Activated CD4-positive, alpha-beta T cell treated with anti-CD3 and anti-CD28 coated beads, Interleukin-10, Interleukin-2, amounts not matched to agents 100 ng/mL and 50 ng/mL, durations not matched to agents 16 hours and 8 hours (primary cell): ENCODE measurements around the gene BAIAP2.

Source experiments
- DNase-seq: peaks from one replicate; pipeline ENCODE4 v3.0.0-alpha.2; 2020

BAIAP2 gene

GRCh38 chr17:81056312-81056711, 21.4 kb downstream of the BAIAP2 start:
- no peak for DNase-seq

DNA sequence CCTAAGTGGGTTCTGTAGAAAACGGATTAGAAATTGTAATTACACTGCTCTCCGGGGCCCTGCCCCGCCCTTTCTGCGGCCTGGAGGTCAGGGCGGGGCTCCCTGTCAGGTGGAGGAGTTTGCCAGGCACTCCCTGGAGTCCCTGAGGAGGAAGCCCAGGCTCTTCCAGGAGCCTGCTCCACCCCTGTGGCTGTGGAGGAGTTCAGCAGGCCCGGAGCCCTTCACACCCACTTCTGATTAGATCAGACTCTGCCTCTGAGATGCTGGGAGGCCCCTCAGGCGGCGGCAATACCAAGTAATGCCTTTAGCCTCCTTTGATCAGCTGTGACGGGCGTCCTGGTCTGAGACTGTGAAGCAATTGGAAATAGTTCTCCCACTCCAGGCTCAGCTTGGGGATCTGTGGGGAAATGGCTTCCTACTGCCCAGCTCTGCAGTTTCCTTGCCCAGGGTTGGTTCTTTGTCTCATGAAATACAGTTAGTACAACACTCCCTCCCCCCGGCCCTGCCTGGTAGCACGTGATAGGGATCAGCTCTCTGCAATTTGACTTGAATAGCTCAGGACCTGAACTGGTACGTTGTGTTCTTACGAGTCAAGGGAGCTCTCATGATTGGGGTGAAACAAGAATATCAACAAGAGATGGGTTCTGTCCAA, 22.3 kb downstream of the BAIAP2 start:
- DNase-seq: no peak

- no peak for DNase-seq
These were observed 22.8 kb downstream of the BAIAP2 start for GRCh38 chr17:81057777-81058176.

DNA sequence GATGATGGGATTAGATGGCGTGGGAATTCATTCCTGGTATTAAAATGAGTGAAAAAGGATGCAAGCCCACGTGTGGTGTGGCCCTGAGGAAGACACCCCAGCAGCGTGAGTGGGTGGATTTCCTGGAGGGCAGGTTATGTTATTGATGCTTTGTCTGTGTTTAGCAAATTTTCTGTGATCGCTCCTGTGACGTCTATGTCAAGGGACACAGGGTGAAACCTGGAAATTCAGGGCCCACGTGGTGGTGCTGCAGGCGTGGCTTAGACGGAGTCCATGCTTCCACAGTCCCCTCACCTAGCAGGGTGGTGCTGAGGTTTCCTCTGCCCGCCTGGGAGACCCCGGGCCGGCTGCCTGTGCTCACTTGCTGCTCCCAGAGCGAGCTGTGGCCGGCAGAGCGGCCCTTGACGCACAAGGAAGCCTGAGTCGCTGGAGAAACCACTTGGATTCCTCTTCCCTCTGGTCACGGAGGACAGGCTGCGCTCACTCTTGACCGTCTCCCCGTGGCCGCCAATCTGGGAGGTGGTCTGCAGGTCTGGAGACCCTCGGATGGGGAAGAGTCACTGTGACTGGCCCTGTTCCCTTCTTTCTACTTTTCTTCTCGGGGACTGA, 23.4 kb downstream of the BAIAP2 start:
- no peak for DNase-seq

- no peak for DNase-seq
These were observed 24.1 kb downstream of the BAIAP2 start for GRCh38 chr17:81059026-81059425.

DNA sequence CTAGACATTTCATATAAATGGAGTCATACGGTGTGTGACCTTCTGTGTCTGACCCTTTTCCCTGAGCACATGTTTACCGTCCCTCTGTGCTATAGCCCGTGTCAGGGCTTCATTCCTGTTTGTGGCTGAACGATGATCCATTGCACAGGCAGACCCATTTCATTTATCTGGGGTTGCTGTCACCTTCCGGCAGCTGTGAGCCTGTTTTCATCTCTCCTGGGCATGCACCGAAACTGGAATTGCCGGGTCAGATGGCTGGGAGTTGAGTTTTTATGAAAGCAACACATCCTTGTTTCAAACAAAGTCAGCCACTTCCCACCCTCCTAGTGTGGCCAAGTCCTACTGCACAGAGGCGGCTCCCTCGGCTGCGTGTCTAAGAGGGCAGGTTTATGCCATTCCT, 25.5 kb downstream of the BAIAP2 start:
- no peak for DNase-seq

DNA sequence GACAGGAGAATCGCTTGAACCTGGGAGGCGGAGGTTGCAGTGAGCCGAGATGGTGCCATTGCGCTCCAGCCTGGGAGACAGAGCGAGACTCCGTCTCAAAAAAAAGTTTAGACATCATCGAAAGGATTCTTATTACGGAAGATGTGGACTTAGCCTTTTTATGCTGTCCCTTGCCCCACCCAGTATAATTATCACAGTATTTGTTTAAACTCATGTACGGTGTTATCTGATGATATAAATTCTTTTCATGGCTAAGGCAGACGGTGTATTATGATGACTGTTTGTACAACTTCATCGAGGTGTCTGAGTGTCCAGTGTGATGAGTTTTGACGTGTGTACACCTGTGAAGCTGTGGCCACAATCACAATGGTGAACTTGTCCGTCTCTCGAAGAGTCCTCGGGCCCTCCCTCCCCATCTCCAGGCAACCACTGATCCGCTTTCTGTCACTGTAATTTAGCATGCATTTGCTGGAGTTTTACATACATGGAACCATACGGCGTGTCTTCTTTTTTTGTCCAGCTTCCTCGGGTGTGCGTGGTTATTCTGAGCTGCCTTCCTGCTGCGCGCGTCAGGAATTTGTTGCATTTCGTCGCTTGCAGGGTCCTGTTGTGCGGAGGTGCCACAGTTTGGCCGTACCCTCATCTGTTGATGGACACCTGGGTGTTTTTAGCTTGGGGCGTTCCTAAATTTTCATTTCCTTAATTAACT, 26.2 kb downstream of the BAIAP2 start:
- DNase-seq: no peak

DNA sequence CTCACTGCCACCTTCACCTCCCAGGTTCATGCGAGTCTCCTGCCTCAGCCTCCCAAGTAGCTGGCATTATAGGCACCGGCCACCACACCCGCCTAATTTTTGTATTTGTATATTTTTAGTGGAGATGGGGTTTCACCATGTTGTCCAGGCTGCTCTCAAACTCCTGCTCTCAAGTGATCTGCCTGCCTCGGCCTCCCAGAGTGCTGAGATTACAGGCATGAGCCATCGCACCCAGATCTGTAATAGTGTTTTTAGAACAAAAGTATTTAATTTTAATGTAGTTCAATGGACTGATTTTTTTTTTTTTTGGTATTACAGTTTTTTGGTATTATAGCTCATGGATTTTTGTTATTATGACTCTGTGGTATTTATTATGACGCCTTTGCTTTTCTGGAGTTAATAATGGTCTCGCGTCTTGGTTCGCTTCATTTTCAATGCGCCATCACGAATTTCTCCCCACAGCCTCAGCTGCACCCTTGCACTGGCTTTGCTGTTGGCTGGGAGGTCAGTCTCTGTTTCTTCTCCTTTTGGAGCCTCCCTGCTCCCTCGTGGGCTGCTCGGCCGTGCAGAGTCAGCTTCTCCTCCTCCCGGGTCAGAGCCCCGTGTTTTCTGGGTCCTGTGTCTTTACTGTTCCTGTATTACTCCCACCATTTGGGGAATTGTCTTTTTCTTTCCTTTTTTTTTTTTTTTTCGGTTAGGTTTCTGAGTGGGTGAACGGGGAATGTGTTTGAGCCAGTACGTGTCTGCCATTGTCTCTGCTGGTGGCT, 27.2 kb downstream of the BAIAP2 start:
- no peak for DNase-seq

- no peak for DNase-seq
These were observed 28.4 kb downstream of the BAIAP2 start for GRCh38 chr17:81063106-81064093.

DNA sequence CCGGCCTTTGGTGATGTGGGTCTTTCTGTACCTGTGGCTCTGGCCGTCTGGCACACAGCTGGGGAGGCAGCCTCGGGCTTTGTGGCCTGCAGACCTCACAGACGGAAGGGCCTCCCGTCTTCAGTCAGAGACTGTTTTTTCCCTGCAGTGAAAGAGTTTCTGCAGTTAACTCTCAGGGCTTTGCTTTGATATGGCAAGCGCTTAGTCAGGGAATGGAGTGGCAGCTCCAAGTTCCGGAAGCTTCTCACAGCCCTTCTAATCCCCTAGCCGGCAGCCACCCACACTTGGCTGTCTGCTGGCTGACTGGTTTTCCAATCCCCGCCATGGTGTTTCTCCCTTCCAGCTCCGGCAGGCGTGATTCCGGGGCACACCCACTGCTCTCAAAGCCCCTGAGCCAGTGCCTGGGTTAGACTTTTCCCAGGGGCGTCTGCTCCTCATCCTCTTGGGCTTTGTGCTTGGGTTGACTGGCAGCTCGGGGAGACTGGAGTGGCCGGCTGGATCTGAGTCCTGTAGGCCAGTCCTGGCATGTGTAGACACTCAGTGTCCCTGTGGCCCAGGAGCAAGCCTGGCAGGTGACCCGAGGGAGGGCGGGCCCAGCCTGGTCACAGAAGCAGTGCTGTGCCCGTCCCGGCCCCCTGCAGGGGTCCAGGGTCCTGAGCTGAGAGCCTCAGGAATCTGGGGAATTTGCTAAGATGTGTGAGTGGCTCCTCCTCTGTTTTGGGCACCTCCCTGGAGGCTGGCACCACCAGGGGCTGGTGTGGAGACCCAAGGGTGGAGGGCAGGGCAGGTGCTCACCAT, 29.9 kb downstream of the BAIAP2 start:
- no peak for DNase-seq

DNA sequence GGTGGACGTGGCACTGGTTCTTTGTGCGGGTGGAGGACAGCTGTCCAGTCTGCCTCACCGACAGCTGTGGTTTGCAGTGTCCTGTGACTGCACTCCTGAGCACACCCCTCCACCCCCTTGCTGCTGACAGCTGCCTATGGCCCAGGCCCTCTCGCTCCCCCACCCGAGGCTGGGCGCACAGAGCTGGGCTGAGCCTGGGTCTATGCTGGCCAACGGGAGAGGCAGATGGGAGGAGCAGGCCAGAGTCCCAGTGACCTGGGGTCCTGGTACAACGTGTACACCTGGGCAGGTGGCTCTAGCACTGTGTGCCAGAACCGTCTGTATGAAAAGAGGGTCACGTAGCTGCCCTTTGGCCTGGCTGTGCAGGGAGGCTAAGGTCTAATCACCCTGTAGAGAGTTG, 30.5 kb downstream of the BAIAP2 start:
- DNase-seq: no peak

- no peak for DNase-seq
These were observed 31.1 kb downstream of the BAIAP2 start for GRCh38 chr17:81066072-81066471.

- DNase-seq: no peak
These were observed 31.9 kb downstream of the BAIAP2 start for GRCh38 chr17:81066771-81067315.

GRCh38 chr17:81067391-81067811, 32.5 kb downstream of the BAIAP2 start:
- DNase-seq: no peak

DNA sequence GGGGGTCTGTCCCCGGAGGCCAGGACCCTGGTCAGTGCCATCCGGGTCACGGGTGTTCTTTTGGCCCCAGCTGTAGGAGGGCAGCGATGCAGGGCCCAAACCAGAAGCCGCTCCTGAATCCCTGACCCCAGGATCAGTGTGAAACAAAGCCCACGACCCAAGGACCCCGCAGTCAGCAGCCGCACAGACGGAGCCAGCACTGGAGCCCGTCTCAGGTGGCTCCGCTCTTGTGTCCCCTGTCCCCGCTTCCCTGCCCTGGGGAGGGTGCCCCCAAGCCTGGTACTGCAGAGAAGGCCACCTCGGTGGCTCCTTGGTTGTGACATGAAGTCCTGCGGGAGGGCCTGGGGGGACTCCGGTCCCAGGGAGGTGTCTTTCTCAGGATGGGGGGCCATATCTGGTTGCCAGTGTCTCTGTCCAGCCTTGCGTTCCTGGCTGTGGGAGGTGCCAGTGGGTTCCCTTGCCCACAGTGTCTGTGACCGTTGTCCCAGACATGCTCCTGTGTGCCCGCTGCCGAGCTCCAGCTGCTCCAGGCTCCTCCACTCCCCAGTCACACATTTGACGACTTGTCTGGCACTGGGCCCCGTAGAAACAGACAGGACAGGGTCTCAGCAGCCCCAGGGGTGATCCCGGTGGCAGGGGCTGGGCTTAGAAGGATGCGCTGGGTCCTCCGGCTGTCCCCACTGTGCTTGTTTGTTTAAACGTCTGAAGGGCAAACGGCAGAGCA, 33.6 kb downstream of the BAIAP2 start:
- no peak for DNase-seq

DNA sequence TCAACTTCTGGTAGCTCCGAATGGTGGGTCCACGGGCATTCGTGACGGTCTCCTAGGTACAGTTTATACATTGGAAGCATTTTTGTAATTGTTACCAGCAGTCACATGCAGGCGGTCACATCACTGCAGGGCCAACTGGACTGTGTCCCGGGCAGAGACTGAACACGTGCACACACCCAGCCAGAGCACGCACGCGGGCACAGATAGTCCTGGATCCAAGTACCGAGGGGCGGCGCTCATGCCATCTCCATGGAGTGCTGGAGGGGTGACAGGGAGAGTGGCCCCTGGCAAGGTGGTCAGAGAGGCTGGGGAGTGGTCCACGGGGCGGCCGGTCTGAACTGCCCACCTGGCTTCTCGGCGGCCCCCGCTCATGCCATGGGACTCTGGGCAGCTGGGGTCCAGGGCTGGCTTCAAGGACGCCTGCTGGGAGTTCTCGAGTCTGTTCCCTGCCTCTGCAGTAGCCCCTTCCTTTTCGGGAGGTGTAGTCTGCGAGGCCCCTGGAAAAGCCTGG, 34.2 kb downstream of the BAIAP2 start:
- DNase-seq: no peak

GRCh38 chr17:81070541-81071246, 35.7 kb downstream of the BAIAP2 start:
- DNase-seq: no peak

DNA sequence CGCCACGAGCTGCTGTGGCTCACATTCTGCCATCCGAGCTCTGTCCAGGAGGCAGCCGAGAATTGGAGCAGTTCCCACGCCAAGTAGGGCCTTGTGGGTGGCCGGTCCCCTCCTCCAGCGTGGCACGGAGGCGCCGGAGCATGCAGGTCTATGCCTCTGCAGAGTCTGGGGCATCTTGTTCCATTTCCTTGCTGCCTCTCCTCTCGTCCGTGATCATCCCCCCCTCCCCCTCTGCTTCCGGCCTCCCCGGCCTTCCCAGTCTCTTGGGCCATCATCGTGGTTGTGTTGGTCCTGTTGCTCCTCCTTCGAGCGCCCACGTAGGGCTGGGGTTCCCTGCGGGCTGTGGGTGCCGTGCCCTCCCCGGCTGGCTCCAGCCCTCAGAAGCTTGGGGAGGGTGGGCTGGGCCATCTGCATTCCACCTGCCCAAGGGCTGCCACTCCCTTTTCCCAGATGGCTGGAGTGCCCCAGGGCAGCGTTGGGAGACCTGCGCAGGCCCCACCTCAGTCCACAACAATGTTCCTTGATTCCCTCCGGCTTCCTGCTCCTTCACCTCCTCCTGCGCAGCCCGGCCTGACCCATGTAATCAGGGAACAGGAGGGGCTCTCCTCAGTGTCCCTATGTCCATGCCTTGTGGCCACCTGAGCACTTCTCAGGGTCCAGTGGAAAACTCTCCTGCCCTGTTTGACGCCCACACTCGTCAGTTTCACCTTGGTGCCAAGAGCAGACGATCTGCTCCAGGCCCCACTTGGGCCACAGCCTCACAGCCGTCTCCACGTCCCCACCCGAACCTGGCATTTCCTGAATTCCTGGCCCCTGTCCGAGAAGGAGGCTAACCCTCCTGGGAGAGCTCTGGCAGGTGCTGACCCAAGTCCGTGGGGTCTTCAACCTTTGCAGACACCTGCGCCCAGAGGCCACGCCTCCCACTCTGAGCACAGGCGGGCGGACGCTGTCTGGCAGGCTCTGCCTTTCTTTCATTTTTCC, 37.1 kb downstream of the BAIAP2 start:
- no peak for DNase-seq
